K562 (cell line): ENCODE measurements around the gene CENPT. TPM values are rescaled to one million over a fixed set of nuclear protein-coding genes. Genes with fewer than 3 reads are reported as not detected.

Experiments
- CEBPB ChIP-seq: fragments of 450-650 bp; IDR thresholded peaks from 2 replicates; pipeline ENCODE4 v1.6.1; 2016; ENCODE audit warnings: missing genetic modification characterization, missing compliant biosample characterization
- ELK1 ChIP-seq: sonication (generic); formaldehyde crosslinking; IDR thresholded peaks from 2 replicates; pipeline ENCODE4 v1.8.1; 2022; ENCODE audit warnings: missing genetic modification reagents
- FOXJ2 ChIP-seq: fragments of 200-800 bp; sonication (Bioruptor generic); IDR thresholded peaks from 2 replicates; pipeline ENCODE4 v1.6.1; 2016; ENCODE audit warnings: missing genetic modification characterization, missing compliant biosample characterization
- FOXM1 ChIP-seq, 2 experiments: fragments of 450-650 bp in 1 of 2; sonication (generic) in 1 of 2; formaldehyde crosslinking in 1 of 2; IDR thresholded peaks; 2 replicates each; pipeline versions ENCODE4 v1.6.1 to v1.9.0; 2017 to 2022; ENCODE audit warnings: low read depth in 2 of 2, mild to moderate bottlenecking in 2 of 2, missing genetic modification reagents in 1 of 2, moderate library complexity in 1 of 2
- HNRNPUL1 ChIP-seq: fragments of 200-400 bp; formaldehyde crosslinking; IDR thresholded peaks from 2 replicates; pipeline ENCODE4 v1.6.1; 2017; ENCODE audit warnings: low read length
- PBX2 ChIP-seq, 2 experiments: IDR thresholded peaks in 1 of 2; conservative IDR thresholded peaks in 1 of 2; 2 replicates each; pipeline ENCODE4 v1.6.1; 2016; ENCODE audit warnings: low read depth in 2 of 2, mild to moderate bottlenecking in 1 of 2, missing compliant biosample characterization in 1 of 2, missing genetic modification characterization in 1 of 2, moderate library complexity in 1 of 2
- SETDB1 ChIP-seq: IDR thresholded peaks from one replicate; pipeline ENCODE4 v1.6.1; 2012; ENCODE audit warnings: low read length, control low read depth, inconsistent platforms
- SIN3A ChIP-seq, 2 experiments: fragments of 150-350 bp in 1 of 2; IDR thresholded peaks; 2 replicates each; pipeline ENCODE4 v1.6.1; 2011 to 2016; ENCODE audit warnings: borderline replicate concordance in 2 of 2, low read depth in 2 of 2, low read length in 2 of 2, mild to moderate bottlenecking in 2 of 2, moderate library complexity in 2 of 2; ENCODE audit not compliant: control insufficient read depth in 1 of 2
- SIN3B ChIP-seq: fragments of 450-650 bp; IDR thresholded peaks from 2 replicates; pipeline ENCODE4 v1.6.1; 2017; ENCODE audit warnings: low read depth, mild to moderate bottlenecking, moderate library complexity
- SREBF2 ChIP-seq: sonication (generic); formaldehyde crosslinking; IDR thresholded peaks from 2 replicates; pipeline ENCODE4 v1.4.0; 2020; ENCODE audit warnings: mild to moderate bottlenecking, missing genetic modification reagents
- STAT5A ChIP-seq: IDR thresholded peaks from 2 replicates; pipeline ENCODE4 v1.6.1; 2012; ENCODE audit warnings: low read length, inconsistent platforms, borderline replicate concordance
- XRCC5 ChIP-seq: fragments of 200-400 bp; formaldehyde crosslinking; IDR thresholded peaks from 2 replicates; pipeline ENCODE4 v1.6.1; 2017; ENCODE audit warnings: low read depth, mild to moderate bottlenecking, low read length
- ZBTB33 ChIP-seq: sonication (generic); formaldehyde crosslinking; IDR thresholded peaks from 2 replicates; pipeline ENCODE4 v1.8.1; 2023; ENCODE audit warnings: mild to moderate bottlenecking, missing genetic modification reagents
- ZBTB9 ChIP-seq: fragments of 450-650 bp; formaldehyde crosslinking; IDR thresholded peaks from 2 replicates; pipeline ENCODE4 v1.4.0; 2020; ENCODE audit warnings: mild to moderate bottlenecking, moderate library complexity
- ZNF24 ChIP-seq: fragments of 450-650 bp; IDR thresholded peaks from 2 replicates; pipeline ENCODE4 v1.6.1; 2016
- ZNF3 ChIP-seq: fragments of 250-450 bp; sonication (Bioruptor Pico); IDR thresholded peaks from 2 replicates; pipeline ENCODE4 v1.5.0; 2021; ENCODE audit warnings: mild to moderate bottlenecking, moderate library complexity
- ZNF655 ChIP-seq: fragments of 250-450 bp; sonication (Bioruptor Pico); IDR thresholded peaks from 2 replicates; pipeline ENCODE4 v1.5.0; 2021
- polyA plus RNA-seq, 8 experiments: library from polyadenylated mRNA; depleted of rRNA in 4 of 8; stranded (reverse) in 5 of 8; unstranded in 3 of 8; fragments of >200 nt; fragmentation: Nextera tagmentation in 2 of 8; fragmentation: Illumina TruSeq in 1 of 8; extraction: Ambion mirVana in 2 of 8; extraction: Trizol in 1 of 8; gene quantifications; 2 replicates each; pipeline versions ENCODE4 v1.2.1 to v1.2.3, GENCODE V29; 2011 to 2014; ENCODE audit warnings: inconsistent platforms in 1 of 8, missing spikeins in 1 of 8
- total RNA-seq, 7 experiments: library from RNA; depleted of rRNA in 6 of 7; stranded (reverse); fragments of >200 nt in 6 of 7; fragmentation: Illumina TruSeq in 2 of 7; extraction: Trizol in 2 of 7; gene quantifications; 2 replicates each; pipeline versions ENCODE4 v1.2.1 to v1.2.3, GENCODE V29; 2011 to 2021; ENCODE audit warnings: low replicate concordance in 1 of 7

CENPT gene
- total and polyA plus RNA-seq, 9 of the 15 experiments (the other 6 are each of a cell fraction or from before 2014, with no cell fraction given) = 3.6 to 94.2 (median 44.1) TPM

GRCh38 chr16:67841816-67842508 lies 5.5 kb downstream of the CENPT start, which contains the start of gene THAP11 (continued):
- TF ChIP-seq ZBTB33 (CRISPR knock-in tag) (peak; percentile 74), ELK1 (no peak), ZBTB9 (CRISPR knock-in tag) (peak; percentile 17; the same call in 1 of the 2 replicates), FOXM1 (IDR thresholded peaks at IDR 0.05; ENCODE audit: low read depth) (no peak), FOXM1 (CRISPR knock-in tag; IDR thresholded peaks at IDR 0.05; ENCODE audit: low read depth) (no peak; the same call in 1 of the 2 replicates), CEBPB (tag) (no peak), ZNF655 (CRISPR knock-in tag) (no peak), ZNF3 (CRISPR knock-in tag) (no peak), SIN3A (IDR thresholded peaks at IDR 0.05; ENCODE audit: borderline replicate concordance in 2 of 2, control insufficient read depth in 1 of 2, low read depth in 2 of 2, low read length in 2 of 2) (peak; percentile 22 to 71; a peak in 1 of 4 replicates), PBX2 (CRISPR knock-in tag; IDR thresholded peaks at IDR 0.05; ENCODE audit: low read depth) (no peak), PBX2 (tag; conservative IDR thresholded peaks at IDR 0.05; ENCODE audit: low read depth) (no peak), XRCC5 (peak; percentile 59; the same call in 1 of the 2 replicates), SREBF2 (no peak), SIN3B (peak; percentile 71), ZNF24 (0 out of 2 replicates have a peak, but pooled peaks have one; percentile 18), SETDB1 (no peak), STAT5A (no peak), HNRNPUL1 (no peak), FOXJ2 (tag) (no peak)
